WI38 (cell line): Measurements from ENCODE around the gene S100A13.

ENCODE experiments used
- H3K4me3 ChIP-seq: 2 replicates; pipeline ENCODE4 v1.5.1; 2011; ENCODE audit warnings: low read depth, mild to moderate bottlenecking, control low read depth, low read length
- TF ChIP-seq, protein P1 (sequence below): IDR thresholded peaks from 2 replicates; pipeline ENCODE4 v1.5.1; 2012; ENCODE audit warnings: low read depth, mild to moderate bottlenecking, control low read depth, low read length

Gene S100A13

GRCh38 chr1:153655333-153655732, 28.0 kb upstream of the S100A13 start:
- TF ChIP-seq, protein P1, sequence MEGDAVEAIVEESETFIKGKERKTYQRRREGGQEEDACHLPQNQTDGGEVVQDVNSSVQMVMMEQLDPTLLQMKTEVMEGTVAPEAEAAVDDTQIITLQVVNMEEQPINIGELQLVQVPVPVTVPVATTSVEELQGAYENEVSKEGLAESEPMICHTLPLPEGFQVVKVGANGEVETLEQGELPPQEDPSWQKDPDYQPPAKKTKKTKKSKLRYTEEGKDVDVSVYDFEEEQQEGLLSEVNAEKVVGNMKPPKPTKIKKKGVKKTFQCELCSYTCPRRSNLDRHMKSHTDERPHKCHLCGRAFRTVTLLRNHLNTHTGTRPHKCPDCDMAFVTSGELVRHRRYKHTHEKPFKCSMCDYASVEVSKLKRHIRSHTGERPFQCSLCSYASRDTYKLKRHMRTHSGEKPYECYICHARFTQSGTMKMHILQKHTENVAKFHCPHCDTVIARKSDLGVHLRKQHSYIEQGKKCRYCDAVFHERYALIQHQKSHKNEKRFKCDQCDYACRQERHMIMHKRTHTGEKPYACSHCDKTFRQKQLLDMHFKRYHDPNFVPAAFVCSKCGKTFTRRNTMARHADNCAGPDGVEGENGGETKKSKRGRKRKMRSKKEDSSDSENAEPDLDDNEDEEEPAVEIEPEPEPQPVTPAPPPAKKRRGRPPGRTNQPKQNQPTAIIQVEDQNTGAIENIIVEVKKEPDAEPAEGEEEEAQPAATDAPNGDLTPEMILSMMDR = no peak
- H3K4me3 ChIP-seq = no peak overlapping the region

- H3K4me3 ChIP-seq = no peak overlapping the region
- TF ChIP-seq, protein P1 = no peak
Observed at GRCh38 chr1:153652805-153653500, 25.6 kb upstream of the S100A13 start.

- TF ChIP-seq, protein P1 = no peak
- H3K4me3 ChIP-seq = no peak overlapping the region
Observed at GRCh38 chr1:153651771-153652170, 24.5 kb upstream of the S100A13 start.

GRCh38 chr1:153649863-153650235, 22.5 kb upstream of the S100A13 start:
- no peak overlapping the region for H3K4me3 ChIP-seq
- TF ChIP-seq, protein P1 = no peak

GRCh38 chr1:153649137-153649862, 22.0 kb upstream of the S100A13 start:
- TF ChIP-seq, protein P1 = no peak

DNA sequence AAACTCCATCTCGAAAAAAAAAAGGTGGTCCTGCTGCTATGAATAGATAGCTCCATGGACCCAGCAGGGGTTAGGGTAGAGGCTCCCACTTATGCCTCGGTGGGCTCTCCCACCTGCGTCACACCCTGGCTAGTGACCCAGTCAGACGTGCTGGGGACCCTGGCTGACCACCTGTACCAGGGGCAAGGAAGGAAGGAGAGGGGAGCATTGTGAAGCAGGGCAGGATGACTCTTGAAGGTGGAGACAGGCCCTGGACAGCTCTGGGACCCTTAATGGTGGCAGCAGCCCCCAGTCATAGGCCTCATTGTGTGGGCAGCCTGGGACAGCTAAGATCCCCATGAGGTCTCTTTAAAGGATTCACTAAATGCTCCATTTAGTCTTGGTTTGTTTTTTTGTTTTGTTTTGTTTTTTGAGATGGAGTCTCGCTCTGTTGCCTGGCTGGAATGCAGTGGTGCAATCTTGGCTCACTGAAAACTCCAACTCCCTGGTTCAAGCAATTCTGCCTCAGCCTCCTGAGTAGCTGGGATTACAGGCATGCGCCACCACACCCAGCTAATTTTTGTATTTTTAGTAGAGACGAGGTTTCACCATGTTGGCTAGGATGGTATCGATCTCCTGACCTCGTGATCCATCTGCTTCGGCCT, 20.8 kb upstream of the S100A13 start:
- no peak overlapping the region for H3K4me3 ChIP-seq
- TF ChIP-seq, protein P1 = no peak

More at GRCh38 chr1:153649137-153649862, 22.0 kb upstream of the S100A13 start:
- H3K4me3 ChIP-seq = no peak overlapping the region

DNA sequence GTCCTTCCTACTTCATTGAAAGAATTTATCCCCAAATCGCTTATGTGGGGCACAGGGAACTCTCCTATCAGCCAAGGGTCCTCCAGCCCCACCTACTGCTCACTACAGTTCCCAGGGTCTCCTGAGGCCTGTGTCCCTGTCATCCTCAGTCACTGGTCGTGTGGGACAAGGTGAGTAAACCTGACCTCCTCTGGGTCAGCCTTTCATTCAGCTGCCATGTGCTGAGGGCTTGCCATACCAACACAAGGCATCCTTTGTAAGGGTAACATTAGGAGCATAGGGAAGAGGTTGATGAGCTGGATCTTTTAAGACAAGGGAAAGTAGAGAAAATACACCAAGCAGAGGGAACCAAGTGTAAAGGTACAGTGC, 20.0 kb upstream of the S100A13 start:
- no peak overlapping the region for H3K4me3 ChIP-seq
- TF ChIP-seq, protein P1 = no peak
